Hepatocyte (in vitro differentiated cells): ENCODE measurements around the gene SPATA32. TPM values are rescaled to one million over a fixed set of nuclear protein-coding genes. Genes with fewer than 3 reads are reported as not detected.

Source experiments
- DNase-seq: peaks from one replicate; pipeline ENCODE4 v3.0.0-alpha.2; 2016; ENCODE audit warnings: low spot score
- H2AFZ ChIP-seq: fragments of 200-600 bp; sonication (generic); 2 replicates; pipeline ENCODE4 v1.6.0; 2016; ENCODE audit warnings: antibody characterized with exemption, mild to moderate bottlenecking
- H3K27ac ChIP-seq: fragments of 200-600 bp; sonication (generic); 2 replicates; pipeline ENCODE4 v1.5.1; 2016; ENCODE audit warnings: mild to moderate bottlenecking
- H3K27me3 ChIP-seq: fragments of 200-600 bp; sonication (generic); 2 replicates; pipeline ENCODE4 v1.6.1; 2016
- H3K36me3 ChIP-seq: fragments of 200-600 bp; sonication (generic); replicated peaks from 2 replicates; pipeline ENCODE4 v1.5.1; 2016; ENCODE audit warnings: low read depth; ENCODE audit not compliant: insufficient read depth
- H3K4me1 ChIP-seq: fragments of 200-600 bp; sonication (generic); 2 replicates; pipeline ENCODE4 v1.5.1; 2016; ENCODE audit warnings: mild to moderate bottlenecking, moderate library complexity; ENCODE audit not compliant: insufficient read depth
- H3K4me2 ChIP-seq: fragments of 200-600 bp; sonication (generic); 2 replicates; pipeline ENCODE4 v1.6.0; 2016
- H3K4me3 ChIP-seq: fragments of 200-600 bp; sonication (generic); 2 replicates; pipeline ENCODE4 v1.5.1; 2016; ENCODE audit warnings: mild to moderate bottlenecking
- H3K79me2 ChIP-seq: fragments of 200-600 bp; sonication (generic); 2 replicates; pipeline ENCODE4 v1.6.0; 2017; ENCODE audit warnings: mild to moderate bottlenecking
- H3K9me2 ChIP-seq: fragments of 200-600 bp; sonication (generic); replicated peaks from 2 replicates; pipeline ENCODE4 v1.6.0; 2017; ENCODE audit warnings: mild to moderate bottlenecking; ENCODE audit not compliant: insufficient read depth
- H3K9me3 ChIP-seq: fragments of 200-600 bp; sonication (generic); 2 replicates; pipeline ENCODE4 v1.5.1; 2016; ENCODE audit warnings: low read depth, mild to moderate bottlenecking
- H4K20me1 ChIP-seq: fragments of 200-600 bp; sonication (generic); 2 replicates; pipeline ENCODE4 v1.6.0; 2016; ENCODE audit warnings: mild to moderate bottlenecking; ENCODE audit not compliant: insufficient read depth, poor library complexity, severe bottlenecking
- CTCF ChIP-seq: fragments of 200-600 bp; sonication (generic); IDR thresholded peaks from 2 replicates; pipeline ENCODE4 v1.5.1; 2016; ENCODE audit warnings: antibody characterized with exemption, mild to moderate bottlenecking; ENCODE audit not compliant: poor library complexity
- EZH2 ChIP-seq: fragments of 200-600 bp; sonication (generic); IDR thresholded peaks from 2 replicates; pipeline ENCODE4 v1.6.1; 2016; ENCODE audit warnings: antibody characterized with exemption, mild to moderate bottlenecking, borderline replicate concordance
- EZH2phosphoT487 ChIP-seq: fragments of 200-600 bp; sonication (generic); IDR thresholded peaks from one replicate; pipeline ENCODE4 v1.6.1; 2018; ENCODE audit warnings: antibody characterized with exemption, mild to moderate bottlenecking, low read depth, moderate library complexity; ENCODE audit not compliant: unreplicated experiment, severe bottlenecking
- WGBS: methylation state at CpG from one replicate; pipeline ENCODE4 v1.1.6; 2016; ENCODE audit warnings: low lambda C conversion rate; ENCODE audit errors: missing lambda C conversion rate; 5-methylcytosine and 5-hydroxymethylcytosine counted together
- polyA plus RNA-seq: library from polyadenylated mRNA; unstranded; fragments of >200 nt; fragmentation: Nextera tagmentation; extraction: Ambion mirVana; gene quantifications from 2 replicates; pipeline ENCODE4 v1.2.1, GENCODE V29; 2016
- total RNA-seq: library from RNA; depleted of rRNA; stranded (reverse); fragments of >200 nt; gene quantifications from 2 replicates; pipeline ENCODE4 v1.2.3, GENCODE V29; 2014

The SPATA32 gene
- total and polyA plus RNA-seq, 2 experiments from 2014 or later: 0.31 TPM; not detected in 1

- no peaks in the 10 kb centered on the region for H3K9me3 ChIP-seq
Observed at GRCh38 chr17:45290269-45290765, 28.4 kb upstream of the SPATA32 start.

DNA sequence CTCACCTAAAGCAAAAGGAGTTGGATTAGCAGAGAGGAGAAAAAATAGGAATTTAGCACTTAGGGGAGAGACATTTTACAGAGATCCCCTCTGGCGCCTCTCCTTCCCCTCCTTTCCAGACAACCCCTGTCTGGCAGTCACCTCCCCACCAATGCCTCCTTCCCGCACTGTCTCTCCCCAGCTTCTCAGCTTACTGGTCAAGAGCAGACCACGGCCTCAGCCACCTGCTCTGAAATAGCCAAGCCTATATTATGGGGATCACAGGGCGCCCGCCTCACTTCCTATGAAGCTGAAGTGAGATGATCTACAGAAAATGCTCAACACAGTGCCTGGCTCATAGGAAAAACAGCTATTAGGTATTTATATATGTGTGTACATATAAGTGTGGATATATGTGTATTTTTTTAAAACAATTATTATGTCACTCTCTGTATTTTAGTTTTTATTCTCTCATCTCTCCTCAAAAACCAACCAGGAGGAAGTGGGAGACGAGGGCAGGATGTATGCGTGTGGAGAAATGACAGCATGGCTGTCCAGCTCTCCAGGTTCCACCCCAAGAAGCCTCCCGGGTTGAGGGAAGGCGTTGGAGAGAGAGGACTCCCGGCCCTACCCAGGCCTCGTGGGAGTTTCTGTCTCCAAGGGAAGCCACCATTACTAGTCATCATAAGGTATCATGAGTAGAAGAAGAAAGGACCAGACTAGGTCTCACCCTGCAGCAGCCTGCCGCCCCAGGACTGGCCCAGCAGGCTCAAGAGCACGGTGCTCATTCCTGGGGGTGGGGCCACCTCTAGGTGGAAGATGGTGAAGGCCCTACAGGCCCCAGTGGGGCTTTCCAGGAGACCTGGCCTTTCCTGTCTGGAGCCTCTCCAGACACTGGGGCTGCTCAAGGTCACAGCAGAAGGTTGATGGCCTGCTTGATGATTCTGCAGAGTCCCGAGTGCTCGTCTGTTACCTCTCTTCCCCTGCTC is 27.7 kb upstream of the SPATA32 start:
- Histone ChIP-seq H3K4me1 (peaks cover 42% of the 10 kb centered on the region), H3K27me3 (no peaks in the 10 kb centered on the region), H3K4me3 (no peak overlapping the region), H3K4me2 (no peak overlapping the region), H3K9me2 (no peaks in the 10 kb centered on the region), H3K27ac (no peak overlapping the region), H3K36me3 (no peaks in the 10 kb centered on the region), H3K9me3 (no peaks in the 10 kb centered on the region), H4K20me1 (peaks cover 6% of the 10 kb centered on the region), H3K79me2 (peaks cover 17% of the 10 kb centered on the region), H2AFZ (no peak overlapping the region)
- WGBS: 89% methylated on average over 15 of the region's 15 CpGs
- TF ChIP-seq EZH2: no peak
- DNase-seq: no peak

More at GRCh38 chr17:45290269-45290765, 28.4 kb upstream of the SPATA32 start:
- H3K27ac ChIP-seq: no peak overlapping the region
- H3K4me2 ChIP-seq: no peak overlapping the region
- H3K4me1 ChIP-seq: peaks cover 45% of the 10 kb centered on the region
- no peaks in the 10 kb centered on the region for H3K36me3 ChIP-seq
- peaks cover 23% of the 10 kb centered on the region for H3K79me2 ChIP-seq
- H4K20me1 ChIP-seq: peaks cover 6% of the 10 kb centered on the region
- TF ChIP-seq EZH2phosphoT487 (no peak), CTCF (no peak), EZH2 (no peak)
- H3K4me3 ChIP-seq: no peak overlapping the region
- H3K9me2 ChIP-seq: no peaks in the 10 kb centered on the region
- no peak for DNase-seq
- no peaks in the 10 kb centered on the region for H3K27me3 ChIP-seq
- H2AFZ ChIP-seq: no peak overlapping the region
- 96% methylated on average over 11 of the region's 11 CpGs for WGBS

GRCh38 chr17:45288825-45289224 is 26.9 kb upstream of the SPATA32 start:
- Histone ChIP-seq H3K36me3 (no peaks in the 10 kb centered on the region), H3K4me2 (no peak overlapping the region), H3K9me3 (no peaks in the 10 kb centered on the region), H3K27me3 (no peaks in the 10 kb centered on the region), H3K9me2 (no peaks in the 10 kb centered on the region), H2AFZ (no peak overlapping the region), H3K79me2 (peaks cover 17% of the 10 kb centered on the region), H3K4me3 (no peak overlapping the region), H4K20me1 (peaks cover 6% of the 10 kb centered on the region), H3K4me1 (peaks cover 34% of the 10 kb centered on the region), H3K27ac (no peak overlapping the region)
- TF ChIP-seq CTCF (no peak), EZH2 (no peak), EZH2phosphoT487 (no peak)
- WGBS: 85% methylated on average over 10 of the region's 10 CpGs
- no peak for DNase-seq
